ENCODE data around the gene ZNF860. TPM values are rescaled to one million over a fixed set of nuclear protein-coding genes. Genes with fewer than 3 reads are reported as not detected.
A peak's percentile ranks its signal among the peaks of the same experiment; 100 is the strongest.

Gene ZNF860
- total RNA-seq, 1 experiment from 2014 or later: 5.9 TPM

GRCh38 chr3:31977736-31978135, 3.8 kb upstream of the ZNF860 start:
- Histone ChIP-seq H3K9me3 (no peaks in the 10 kb centered on the region), H3K27me3 (replicated peaks; ENCODE audit: control insufficient read depth, insufficient read depth, low read length) (no peaks in the 10 kb centered on the region), H3K4me1 (peaks cover 49% of the 10 kb centered on the region), H3K4me3 (ENCODE audit: low read depth, low read length) (no peak overlapping the region), H3K36me3 (ENCODE audit: control insufficient read depth, insufficient read depth, low read length) (no peaks in the 10 kb centered on the region)
- ChIA-PET CTCF (no interaction called here), POLR2A (no interaction called here)
- H3K9me3 Mint-ChIP-seq (ENCODE audit: unreplicated experiment): peaks cover 10% of the 10 kb centered on the region
- peak overlapping the region; percentile 69 for H3K27ac Mint-ChIP-seq (ENCODE audit: unreplicated experiment)
- BruUV-seq (replicated peaks): no TSS peak
- no peaks in the 10 kb centered on the region for H3K27me3 Mint-ChIP-seq (ENCODE audit: insufficient read depth, unreplicated experiment)
- H3K36me3 Mint-ChIP-seq (ENCODE audit: insufficient read depth, unreplicated experiment): peaks cover 24% of the 10 kb centered on the region
- peaks cover 52% of the 10 kb centered on the region for H3K4me1 Mint-ChIP-seq (ENCODE audit: low read depth, unreplicated experiment)
- DNase-seq: no peak
- no peak overlapping the region for H3K4me3 Mint-ChIP-seq (ENCODE audit: unreplicated experiment)
- intact Hi-C loops (cut with micrococcal nuclease; ENCODE audit: unreplicated experiment): no loop called here
- TF ChIP-seq CTCF (IDR thresholded peaks at IDR 0.05; ENCODE audit: insufficient read depth in 1 of 2, low read depth in 1 of 2, low read length in 1 of 2, severe bottlenecking in 1 of 2, unreplicated experiment in 1 of 2): no peak

- no TSS peak for BruUV-seq (replicated peaks)
- CTCF ChIA-PET: no interaction called here
- Mint-ChIP-seq H3K27me3 (ENCODE audit: insufficient read depth, unreplicated experiment) (no peaks in the 10 kb centered on the region), H3K4me3 (ENCODE audit: unreplicated experiment) (peak overlapping the region; percentile 93), H3K4me1 (ENCODE audit: low read depth, unreplicated experiment) (peaks cover 52% of the 10 kb centered on the region), H3K27ac (ENCODE audit: unreplicated experiment) (no peak overlapping the region), H3K9me3 (ENCODE audit: unreplicated experiment) (peaks cover 10% of the 10 kb centered on the region), H3K36me3 (ENCODE audit: insufficient read depth, unreplicated experiment) (peaks cover 24% of the 10 kb centered on the region)
- intact Hi-C loops (cut with micrococcal nuclease; ENCODE audit: unreplicated experiment): no loop called here
- no peak for TF ChIP-seq CTCF (IDR thresholded peaks at IDR 0.05; ENCODE audit: insufficient read depth in 1 of 2, low read depth in 1 of 2, low read length in 1 of 2, severe bottlenecking in 1 of 2, unreplicated experiment in 1 of 2)
- no peak overlapping the region for H3K4me3 ChIP-seq (ENCODE audit: low read depth, low read length)
- no peaks in the 10 kb centered on the region for H3K9me3 ChIP-seq
- H3K27me3 ChIP-seq (replicated peaks; ENCODE audit: control insufficient read depth, insufficient read depth, low read length): no peaks in the 10 kb centered on the region
- POLR2A ChIA-PET: no interaction called here
- no peak for DNase-seq
- H3K36me3 ChIP-seq (ENCODE audit: control insufficient read depth, insufficient read depth, low read length): no peaks in the 10 kb centered on the region
- H3K4me1 ChIP-seq: peaks cover 49% of the 10 kb centered on the region
Observed at GRCh38 chr3:31978553-31978952, 3.0 kb upstream of the ZNF860 start.

- BruUV-seq (replicated peaks): no TSS peak
- intact Hi-C loops (cut with micrococcal nuclease; ENCODE audit: unreplicated experiment): no loop called here
- Mint-ChIP-seq H3K9me3 (ENCODE audit: unreplicated experiment) (peaks cover 10% of the 10 kb centered on the region), H3K36me3 (ENCODE audit: insufficient read depth, unreplicated experiment) (peaks cover 24% of the 10 kb centered on the region), H3K4me1 (ENCODE audit: low read depth, unreplicated experiment) (peaks cover 46% of the 10 kb centered on the region), H3K4me3 (ENCODE audit: unreplicated experiment) (peak overlapping the region; percentile 93), H3K27me3 (ENCODE audit: insufficient read depth, unreplicated experiment) (no peaks in the 10 kb centered on the region), H3K27ac (ENCODE audit: unreplicated experiment) (peak overlapping the region; percentile 59)
- Histone ChIP-seq H3K4me3 (ENCODE audit: low read depth, low read length) (peak overlapping the region; percentile 62), H3K9me3 (no peaks in the 10 kb centered on the region), H3K27me3 (replicated peaks; ENCODE audit: control insufficient read depth, insufficient read depth, low read length) (no peaks in the 10 kb centered on the region), H3K36me3 (ENCODE audit: control insufficient read depth, insufficient read depth, low read length) (no peaks in the 10 kb centered on the region), H3K4me1 (peaks cover 43% of the 10 kb centered on the region)
- POLR2A ChIA-PET: no interaction called here
- CTCF ChIA-PET: no interaction called here
- TF ChIP-seq CTCF (IDR thresholded peaks at IDR 0.05; ENCODE audit: insufficient read depth in 1 of 2, low read depth in 1 of 2, low read length in 1 of 2, severe bottlenecking in 1 of 2, unreplicated experiment in 1 of 2): no peak
- DNase-seq: no peak
Observed at GRCh38 chr3:31979001-31979697, 2.4 kb upstream of the ZNF860 start.
